NCI-H1048 (cell line): ENCODE data around the gene ATRAID.
"Not testable (repeated sequence)": the region's sequence is repeated elsewhere in the genome, so short reads cannot be mapped to it uniquely, and the experiment has no call there.

ENCODE experiments used
- DNase-seq: peaks from one replicate; lab custom pipeline; 2025; lab: John Stamatoyannopoulos, UW

ATRAID gene

DNA sequence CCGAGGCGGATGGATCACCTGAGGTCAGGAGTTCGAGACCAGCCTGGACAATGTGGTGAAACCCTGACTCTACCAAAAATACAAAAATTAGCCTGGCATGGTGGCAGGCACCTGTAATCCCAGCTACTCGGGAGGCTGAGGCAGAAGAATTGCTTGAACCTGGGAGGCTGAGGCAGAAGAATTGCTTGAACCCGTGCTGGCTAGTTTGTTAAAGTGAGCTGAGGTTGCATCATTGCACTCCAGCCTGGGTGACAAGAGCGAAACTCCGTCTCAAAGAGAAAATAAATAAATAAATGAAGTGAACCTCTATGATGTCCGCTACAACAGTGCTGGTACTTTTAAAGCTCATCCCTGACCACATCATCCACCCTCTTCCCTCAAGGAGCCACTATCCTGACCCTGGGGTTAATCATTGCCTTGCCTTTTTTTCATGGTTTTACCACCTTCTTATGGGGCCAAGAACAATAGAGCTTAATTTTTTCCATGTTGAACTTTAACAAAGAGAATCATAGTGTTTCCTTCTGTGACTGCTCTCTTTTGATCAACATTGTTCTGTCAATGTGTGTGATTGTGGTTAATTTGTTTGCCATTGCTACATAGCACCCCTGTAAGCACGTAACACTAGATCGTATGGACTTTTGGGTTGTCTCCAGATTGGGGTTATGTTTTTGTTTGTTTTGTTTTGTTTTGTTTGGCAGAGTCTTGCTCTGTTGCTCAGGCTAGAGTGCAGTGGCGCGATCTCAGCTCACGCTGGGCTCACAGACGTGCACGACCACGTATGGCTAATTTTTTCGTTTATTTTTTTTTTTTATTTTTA lies 17.1 kb upstream of the ATRAID start:
- DNase-seq, result no peak

DNA sequence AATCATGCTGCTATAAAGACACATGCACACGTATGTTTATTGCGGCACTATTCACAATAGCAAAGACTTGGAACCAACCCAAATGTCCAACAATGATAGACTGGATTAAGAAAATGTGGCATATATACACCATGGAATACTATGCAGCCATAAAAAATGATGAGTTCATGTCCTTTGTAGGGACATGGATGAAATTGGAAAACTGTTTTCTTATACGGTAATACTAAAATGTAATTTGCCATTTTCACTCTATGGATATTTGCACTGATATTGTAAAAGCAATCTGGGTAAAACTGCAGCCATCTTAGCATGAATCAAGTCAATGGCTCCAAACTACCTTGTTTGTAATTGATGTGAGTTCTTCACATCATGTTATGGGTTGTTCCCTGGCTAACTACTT lies 16.0 kb upstream of the ATRAID start:
- not testable (repeated sequence) for DNase-seq

DNA sequence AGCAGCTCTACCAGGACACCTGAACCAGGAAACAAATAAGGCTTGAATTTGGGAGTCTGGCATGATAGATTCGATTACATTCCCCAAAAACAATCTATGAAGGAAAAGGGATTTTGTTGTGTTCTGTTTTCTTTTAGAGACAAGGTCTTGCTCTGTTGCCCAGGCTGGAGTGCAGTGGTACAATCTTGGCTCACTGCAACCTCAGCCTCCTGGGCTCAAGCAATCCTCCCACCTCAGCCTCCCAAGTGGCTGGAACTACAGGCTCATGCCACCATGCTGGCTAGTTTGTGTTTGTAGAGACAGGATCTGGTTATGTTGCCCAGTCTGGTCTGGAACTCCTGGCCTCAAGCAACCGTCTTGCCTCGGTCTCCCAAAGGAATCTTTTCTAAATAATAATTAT lies 13.8 kb upstream of the ATRAID start:
- DNase-seq, result not testable (repeated sequence)

DNA sequence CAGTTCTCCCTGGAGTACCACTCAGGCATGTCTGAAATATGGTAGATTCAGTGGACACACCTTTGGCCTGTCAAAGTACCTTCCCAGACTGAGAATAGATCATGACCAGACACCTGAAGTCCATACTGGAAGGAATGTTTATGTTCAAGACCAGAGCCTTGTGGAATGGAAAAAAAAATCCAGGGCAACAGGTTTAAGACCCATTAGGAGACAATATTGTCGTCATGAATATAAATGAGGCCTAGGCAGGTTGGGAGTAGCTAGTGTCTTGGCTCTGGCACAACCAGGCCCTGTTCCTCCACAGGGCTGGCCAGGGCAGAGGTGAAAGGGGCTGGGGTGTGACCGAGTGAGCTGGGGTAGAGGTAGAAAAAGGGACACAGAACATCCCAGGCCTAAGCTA lies 13.2 kb upstream of the ATRAID start:
- no peak for DNase-seq

DNA sequence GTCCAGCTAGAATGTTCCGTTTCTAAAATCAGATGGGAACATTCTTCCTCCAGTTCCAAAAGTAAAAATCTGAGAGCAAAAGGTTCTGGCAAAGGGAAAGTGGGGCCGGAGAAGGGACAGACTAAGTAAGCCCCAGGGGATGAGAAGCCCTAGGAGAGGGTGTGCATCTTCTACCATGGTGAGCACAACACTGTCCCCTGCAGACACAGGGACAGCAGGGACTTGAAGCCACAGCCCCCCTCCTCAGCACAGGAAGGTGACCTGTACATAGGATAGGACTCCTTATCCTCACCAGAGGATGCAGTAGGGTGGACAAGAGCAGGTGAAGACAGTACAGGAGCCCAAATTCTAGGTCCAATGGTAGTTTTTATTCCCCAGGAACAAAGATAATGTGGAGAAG lies 12.6 kb upstream of the ATRAID start:
- no peak for DNase-seq

DNA sequence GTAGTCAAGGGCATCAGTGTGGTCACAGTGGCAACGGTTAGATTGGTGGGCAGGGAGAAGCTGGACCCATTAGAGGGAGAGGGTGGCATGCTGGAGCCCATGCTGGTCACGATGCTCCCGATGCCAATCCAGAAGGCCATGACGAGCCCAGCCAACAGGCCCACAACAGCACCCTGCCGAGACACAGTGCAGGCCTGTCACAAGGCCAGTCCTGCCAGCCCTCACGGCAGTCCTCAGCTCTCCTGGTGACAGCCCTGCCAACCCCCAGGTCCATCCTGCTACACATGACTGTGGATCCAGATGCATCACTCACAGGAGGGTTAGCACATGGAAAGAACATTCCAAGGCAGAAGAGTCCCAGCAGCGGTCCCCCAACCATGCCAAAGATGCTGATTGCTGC lies 10.2 kb upstream of the ATRAID start:
- DNase-seq, result no peak

DNA sequence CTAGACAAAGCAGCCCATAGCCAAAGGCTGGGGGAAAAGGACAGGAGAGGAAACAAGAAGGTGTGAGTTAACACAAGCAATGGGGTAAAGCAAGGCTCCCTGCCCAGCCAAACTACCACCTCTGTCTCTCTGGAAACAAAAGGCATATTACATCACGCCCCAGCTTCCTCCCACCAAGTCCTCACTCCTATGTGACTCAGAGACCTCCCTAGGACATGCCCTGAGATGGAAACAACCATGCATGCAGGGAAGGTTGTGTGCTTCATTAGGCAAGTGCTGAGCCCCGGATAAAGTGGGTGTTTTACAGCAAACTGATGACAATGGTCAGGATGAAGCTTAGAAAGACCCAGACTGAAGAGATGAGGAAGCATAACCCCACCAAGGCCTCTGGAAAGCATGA lies 9.0 kb upstream of the ATRAID start:
- no peak for DNase-seq

DNA sequence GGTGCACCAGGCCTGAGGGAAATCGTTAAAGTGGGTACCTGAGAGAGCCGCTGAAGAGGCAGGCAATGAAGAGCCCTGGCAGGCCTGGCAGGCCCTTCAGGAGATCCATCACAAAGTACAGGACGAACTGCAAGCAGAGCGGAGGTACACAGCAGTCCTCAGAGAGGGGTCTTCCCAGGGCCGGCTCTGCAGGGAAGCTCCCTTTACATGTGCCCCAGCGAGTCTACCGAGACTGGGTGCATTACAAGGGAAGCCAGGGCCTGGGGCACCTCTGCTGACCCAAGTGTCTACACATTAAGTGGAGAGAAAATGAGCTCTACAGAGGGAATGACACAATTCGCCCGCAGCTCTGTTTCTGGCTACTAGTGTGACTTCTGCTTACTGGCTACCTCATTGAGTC lies 8.1 kb upstream of the ATRAID start:
- no peak for DNase-seq

DNA sequence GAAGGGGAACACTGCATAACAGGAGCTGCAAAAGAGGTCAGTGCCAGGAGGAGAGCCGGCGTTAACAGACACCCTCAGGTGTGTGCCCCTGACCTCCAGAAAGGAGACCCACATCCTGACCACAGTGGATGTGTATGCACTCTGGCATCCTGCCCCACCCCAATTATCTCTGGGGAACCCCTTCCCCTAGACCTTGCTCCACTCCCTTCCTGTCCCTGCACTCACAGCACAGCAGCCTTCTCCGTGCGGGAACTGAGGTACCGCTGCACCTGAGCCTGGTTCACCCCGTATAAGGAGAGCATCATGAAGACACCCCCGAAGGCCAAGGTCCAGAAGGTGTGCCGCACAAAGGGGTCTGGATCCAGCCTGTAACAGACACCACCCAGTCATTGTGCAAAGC lies 7.3 kb upstream of the ATRAID start:
- no peak for DNase-seq

DNA sequence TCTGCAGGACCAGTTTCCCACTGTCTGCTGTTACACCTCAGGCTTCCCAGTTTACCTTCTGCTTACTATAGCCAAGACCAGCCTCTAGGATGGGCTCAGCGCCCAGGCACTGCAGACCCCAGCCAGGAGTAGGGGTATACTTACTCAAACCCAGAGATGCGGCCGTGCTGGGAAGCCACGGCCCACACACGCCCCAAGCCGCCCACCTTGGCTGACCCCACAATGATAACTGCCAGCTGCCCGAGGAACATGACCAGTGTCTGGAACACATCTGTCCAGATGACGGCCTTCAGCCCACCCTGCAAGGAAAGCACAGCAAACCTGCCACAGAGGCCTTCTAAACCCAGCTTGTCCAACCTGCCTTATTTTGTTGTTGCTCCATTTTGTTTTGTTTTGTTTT lies 6.6 kb upstream of the ATRAID start:
- no peak for DNase-seq

DNA sequence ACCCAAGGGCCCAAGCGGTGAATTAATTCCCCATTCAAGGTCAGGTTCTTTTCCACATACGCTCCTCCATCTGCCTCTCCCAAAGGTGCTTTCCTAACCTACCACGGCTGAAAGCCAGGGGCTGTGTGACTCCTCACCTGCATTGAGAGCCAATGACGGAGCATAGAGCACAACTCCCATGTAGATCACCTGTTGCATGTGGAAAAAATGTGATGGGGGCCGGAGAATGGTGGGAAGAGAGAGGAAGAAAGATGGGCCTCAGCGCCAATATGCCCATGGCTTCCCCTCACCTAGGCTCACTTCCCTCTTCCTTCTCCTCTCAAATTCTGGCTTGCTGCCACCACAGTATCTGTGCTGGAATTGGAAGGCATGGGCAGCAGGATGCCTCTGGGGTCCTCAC lies 5.5 kb upstream of the ATRAID start:
- DNase-seq, result no peak

DNA sequence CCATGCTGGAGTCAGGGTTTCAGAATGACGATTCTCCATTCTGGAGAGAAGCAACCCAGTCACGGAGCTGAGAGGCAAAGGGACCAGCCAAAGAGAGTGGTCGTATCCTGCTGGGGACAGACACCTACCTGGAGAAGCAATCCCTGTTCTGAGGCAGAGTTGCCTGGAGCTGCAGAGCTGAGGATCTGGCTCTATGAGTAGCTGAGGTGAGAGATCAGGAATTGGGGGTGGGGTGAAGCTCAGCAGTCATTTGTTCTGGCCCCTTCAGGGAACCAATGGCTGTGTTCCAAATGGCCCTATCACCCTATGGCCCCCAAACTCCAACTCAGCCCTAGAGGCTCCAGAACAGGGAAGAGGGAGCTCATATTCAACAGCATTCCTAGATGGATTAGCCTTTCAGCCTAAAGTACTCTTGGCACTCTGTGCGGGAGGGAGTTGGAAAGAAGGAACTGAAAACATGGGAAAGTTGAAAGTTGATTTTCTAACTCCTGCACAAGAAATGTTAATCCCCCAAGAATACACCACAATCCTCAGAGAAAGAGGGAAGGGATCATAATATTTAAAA lies 3.3 kb upstream of the ATRAID start:
- no peak for DNase-seq

DNA sequence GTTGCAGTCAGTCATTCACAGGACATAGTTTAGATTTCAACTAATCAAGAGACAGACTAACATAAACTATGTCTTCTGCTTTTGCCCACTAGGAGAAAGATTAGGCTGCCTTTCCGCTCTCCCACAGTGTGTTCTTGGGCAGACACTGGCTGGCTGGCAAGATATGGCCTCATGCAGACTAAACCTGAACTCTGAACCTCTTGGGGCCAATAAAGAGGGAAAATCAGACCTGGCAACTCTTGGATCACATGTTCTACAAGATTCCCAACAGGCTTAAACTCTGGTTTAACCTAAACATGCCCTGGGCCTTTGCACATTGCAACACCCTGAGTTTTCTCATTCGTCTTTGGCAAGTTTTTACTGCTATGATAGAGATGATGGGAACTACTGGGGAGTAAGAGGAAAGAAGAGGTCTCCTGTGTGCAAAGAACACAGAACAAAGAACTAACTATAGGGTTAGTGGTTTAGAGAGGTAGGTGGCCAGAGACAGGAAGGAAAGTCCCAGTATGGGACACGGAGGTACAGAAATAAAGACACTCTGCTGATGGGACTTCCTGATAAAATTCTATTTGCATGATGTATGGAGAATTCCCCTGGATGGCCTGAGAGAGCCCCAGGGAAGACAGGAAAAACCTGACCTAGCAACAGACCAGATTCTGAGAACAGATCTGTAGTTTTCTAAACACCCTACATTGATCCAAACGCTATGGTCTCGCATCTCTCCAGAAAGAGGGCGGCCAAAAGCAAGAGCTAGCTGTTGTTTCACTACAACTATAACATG lies 2.0 kb upstream of the ATRAID start:
- DNase-seq, result no peak

DNA sequence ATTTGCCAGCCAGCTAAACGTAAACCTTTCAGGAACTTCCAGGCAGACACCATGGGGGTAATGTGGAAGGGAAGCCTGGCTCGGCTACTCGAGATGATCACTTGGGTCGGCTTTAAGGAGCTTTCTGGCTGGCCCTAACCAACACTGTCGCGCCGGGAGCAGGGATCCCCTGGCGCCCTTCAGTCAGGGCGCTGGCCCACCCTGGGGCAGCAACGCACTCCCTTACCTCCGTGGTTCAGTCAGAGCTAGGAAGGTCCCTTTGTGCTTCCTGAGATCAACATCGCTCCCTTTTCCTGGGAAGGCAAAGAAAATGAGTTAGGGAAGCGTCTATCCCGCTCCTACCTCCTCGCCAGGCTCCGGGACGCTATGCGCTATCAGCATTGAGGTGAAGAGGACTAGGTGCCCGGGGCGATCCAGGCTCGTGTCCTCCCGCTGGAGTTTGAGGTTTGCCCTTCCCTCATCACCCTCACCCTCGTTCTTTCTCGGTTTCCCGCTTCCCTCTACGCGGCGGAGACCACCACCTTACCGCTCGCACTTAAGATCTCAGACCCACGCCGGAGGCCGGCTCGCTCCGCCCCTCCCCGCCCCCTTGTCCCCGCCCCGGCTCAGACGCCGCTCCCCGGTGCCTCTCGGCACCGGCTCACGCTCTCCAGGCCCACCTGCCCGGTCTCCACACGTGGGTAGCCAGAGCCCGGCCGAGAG lies 449 bp upstream of the ATRAID start:
- no peak for DNase-seq

DNA sequence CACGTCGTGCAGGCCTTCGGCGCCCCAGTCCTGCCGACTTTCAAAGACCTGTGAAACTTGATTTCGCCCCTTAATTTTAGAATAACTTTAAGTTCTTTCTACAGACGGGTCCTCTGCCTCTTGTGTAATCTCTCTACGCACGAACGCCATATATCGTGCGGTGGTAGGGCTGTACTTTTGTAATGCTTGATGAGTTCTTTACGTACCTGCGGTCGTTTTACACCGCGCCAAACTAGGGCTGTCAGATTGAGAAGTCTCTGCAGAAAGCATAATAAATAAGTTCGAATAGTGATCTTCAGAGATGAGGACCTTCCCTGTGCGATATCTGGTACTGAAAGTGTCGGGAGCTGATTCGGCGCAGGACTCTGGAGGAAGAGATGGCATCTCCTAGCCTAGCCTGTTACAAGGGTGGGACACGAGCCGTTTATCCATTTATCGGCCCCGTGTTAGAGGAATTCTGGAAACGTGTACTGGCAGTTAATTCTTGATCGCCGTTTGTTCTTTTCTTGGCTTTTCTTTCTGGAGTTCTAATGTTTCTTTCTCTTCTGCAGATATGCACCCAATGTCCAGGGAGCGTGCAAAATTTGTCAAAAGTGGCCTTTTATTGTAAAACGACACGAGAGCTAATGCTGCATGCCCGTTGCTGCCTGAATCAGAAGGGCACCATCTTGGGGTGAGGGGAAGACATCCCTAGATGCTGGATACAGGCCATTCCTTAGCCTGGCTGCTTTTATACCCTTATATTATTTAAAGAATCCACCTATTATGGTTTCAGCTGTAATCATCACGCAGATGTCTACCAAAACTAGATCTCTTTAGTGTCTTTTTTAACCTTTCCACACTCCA lies 1.0 kb downstream of the ATRAID start:
- DNase-seq, result no peak

DNA sequence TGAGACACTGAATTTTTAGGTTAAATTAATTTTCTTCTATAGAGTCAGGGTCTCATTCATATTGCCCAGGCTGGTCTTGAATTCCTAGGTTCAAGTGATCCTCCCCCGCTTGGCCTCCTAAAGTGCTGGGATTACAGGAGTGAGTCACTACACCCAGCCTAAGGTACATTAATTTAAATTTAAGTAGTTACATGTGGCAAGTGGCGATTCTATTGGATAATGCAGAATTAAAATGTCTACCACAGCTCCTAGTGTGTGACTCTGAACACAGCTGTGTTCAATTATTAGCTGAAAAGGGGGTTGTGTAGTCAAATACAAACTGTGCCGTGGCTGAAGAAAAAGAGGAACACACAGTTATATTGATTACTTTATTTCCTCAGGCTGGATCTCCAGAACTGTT lies 3.1 kb downstream of the ATRAID start:
- DNase-seq, result no peak

DNA sequence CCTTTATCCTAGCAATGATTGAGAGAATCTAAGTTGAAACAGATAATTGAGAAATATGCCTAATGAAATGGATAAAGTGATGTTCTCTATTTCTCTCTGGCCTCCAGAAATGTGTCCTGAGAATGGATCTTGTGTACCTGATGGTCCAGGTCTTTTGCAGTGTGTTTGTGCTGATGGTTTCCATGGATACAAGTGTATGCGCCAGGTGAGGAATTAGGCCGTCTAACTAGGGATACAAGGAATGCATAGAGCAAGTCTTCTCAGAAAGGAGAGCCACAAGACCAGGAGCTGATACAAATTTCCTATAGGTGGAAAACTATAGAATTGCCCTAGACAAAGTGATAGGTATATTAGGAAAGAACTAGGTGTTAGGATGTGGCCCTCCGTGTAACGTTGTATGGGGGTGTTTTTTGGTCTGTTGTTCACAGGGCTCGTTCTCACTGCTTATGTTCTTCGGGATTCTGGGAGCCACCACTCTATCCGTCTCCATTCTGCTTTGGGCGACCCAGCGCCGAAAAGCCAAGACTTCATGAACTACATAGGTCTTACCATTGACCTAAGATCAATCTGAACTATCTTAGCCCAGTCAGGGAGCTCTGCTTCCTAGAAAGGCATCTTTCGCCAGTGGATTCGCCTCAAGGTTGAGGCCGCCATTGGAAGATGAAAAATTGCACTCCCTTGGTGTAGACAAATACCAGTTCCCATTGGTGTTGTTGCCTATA lies 4.7 kb downstream of the ATRAID start:
- DNase-seq, result no peak

DNA sequence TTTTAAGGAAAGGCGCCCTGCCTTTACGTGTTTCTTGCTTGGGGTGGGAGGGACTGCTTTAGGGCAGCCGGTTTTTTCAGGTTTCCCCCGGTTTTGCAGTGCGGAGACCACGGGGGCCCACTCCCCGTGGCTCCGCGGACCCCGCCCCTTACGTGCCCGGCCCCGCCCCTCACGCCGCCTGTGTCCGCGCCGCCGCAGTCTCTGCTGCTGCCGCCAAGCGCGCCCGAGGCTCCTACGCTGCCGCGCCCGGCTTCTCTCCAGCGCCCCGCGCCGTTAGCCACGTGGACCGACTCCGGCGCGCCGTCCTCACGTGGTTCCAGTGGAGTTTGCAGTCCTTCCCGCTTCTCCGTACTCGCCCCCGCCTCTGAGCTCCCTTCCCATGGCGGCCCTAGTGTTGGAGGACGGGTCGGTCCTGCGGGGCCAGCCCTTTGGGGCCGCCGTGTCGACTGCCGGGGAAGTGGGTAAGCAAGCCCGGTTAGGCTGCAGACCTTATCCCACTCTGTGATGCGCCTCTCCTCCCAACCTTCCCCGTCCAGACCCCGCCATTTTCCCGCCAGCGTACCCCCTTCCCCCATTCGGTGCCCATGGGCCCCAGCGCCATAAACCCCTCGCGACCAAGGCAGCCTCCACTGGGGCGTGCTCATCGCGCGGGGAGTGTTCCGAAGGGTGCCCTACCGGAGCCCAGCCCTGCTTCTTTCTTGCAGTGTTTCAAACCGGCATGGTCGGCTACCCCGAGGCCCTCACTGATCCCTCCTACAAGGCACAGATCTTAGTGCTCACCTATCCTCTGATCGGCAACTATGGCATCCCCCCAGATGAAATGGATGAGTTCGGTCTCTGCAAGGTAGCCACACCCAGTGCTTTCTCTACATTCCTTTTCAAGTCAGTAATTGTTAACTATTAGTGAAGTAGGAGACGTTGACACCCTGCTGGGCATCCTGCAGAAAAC lies 5.6 kb downstream of the ATRAID start, which contains the start of gene CAD:
CAD (plus strand) TSS at position 197 of the 949 bp plus-strand sequence; CDS start at position 380, 183 bp downstream.
- DNase-seq, result peak; percentile 81

DNA sequence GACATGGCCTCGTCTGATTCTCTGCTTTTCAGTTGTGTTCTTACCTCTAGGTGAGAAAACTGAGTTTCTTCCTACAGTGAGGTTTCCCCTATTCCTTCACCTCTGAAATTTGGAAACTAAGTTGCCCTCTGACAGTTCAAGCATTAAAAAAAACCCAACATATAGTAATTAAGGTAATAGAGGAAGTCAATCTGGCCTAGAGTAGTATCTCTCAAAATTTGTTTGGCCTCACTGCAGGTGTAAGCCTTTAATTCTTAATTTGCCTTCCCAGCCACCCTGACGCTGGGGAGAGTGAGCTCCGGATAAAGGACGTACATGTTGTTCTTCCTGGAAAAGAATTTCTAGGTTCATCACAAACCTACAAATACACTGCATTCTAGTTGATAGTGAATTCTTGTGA lies 6.8 kb downstream of the ATRAID start:
- DNase-seq, result no peak

DNA sequence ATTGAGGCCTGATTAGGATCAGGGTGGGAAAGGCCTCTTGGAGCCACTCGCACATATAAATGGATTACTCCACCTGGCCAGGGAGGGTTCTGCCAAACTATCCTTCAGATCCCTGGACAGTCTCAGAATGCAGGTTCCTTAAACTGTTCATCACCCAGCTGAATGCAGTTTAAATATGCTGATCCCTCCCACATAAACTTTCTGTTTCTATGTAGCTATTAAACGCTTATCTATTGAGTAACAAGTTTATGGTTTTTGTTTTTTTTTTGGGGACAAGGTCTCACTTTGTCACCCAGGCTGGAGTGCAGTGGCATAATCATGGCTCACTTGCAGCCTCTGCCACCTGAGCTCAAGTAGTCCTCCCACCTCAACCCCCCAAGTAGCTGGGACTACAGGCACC lies 7.2 kb downstream of the ATRAID start:
- DNase-seq, result no peak
